ENCODE measurements around the gene METTL15. TPM values are rescaled to one million over a fixed set of nuclear protein-coding genes. Genes with fewer than 3 reads are reported as not detected.

The METTL15 gene
- total and polyA plus RNA-seq, 2 of the 8 experiments (the other 6 are each of a cell fraction or from before 2014, with no cell fraction given), result 5.4 to 10.5 TPM

DNA sequence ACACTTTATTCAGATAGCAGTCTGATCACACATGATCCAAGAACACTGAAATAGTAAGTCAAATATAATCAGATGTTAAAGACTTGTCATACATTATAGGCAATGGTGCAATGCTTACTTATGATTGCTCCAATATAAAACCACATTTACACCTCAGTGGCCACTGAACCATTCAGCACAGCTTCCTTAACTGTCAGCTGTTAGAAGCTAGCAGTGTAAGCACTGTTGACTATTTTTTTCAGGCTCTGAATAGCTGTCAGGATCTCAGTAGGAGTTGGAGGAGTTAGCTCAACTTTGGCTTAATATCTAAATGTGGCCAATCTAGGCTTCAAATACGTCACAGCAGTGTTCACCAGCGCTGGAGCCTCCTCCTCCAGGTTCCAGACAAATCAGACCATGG is 36.6 kb downstream of the METTL15 start:
- H3K23ac ChIP-seq (ENCODE audit: insufficient read length), result no peak overlapping the region
- peaks cover 17 to 19% of the 10 kb centered on the region in 2 experiments for H3K9me3 ChIP-seq (ENCODE audit: insufficient read depth in 2 of 2, low read depth in 1 of 2, low read length in 1 of 2)
- no peak overlapping the region for H4K5ac ChIP-seq (ENCODE audit: insufficient read length, low read depth, low read length)
- H2AFZ ChIP-seq (ENCODE audit: low read length), result no peak overlapping the region
- H2AK5ac ChIP-seq (ENCODE audit: low read depth, low read length), result no peak overlapping the region
- FAIRE-seq (no peak), DNase-seq (ENCODE audit: low read depth in 1 of 2, low spot score in 2 of 2) (no peak)
- H3K14ac ChIP-seq (ENCODE audit: insufficient read length), result no peak overlapping the region
- no peak overlapping the region for H4K8ac ChIP-seq (ENCODE audit: extremely low read depth, insufficient read depth, low read length)
- peaks cover 0 to 14% (median 2%) of the 10 kb centered on the region in 4 experiments; a peak in 3 of 8 replicates for H3K36me3 ChIP-seq (ENCODE audit: control insufficient read depth in 2 of 4, insufficient read depth in 4 of 4, low read length in 3 of 4)
- H3K4me1 ChIP-seq (replicated peaks in 1 of 4; ENCODE audit: control insufficient read depth in 3 of 4, insufficient read depth in 4 of 4, low read length in 3 of 4), result no peaks in the 10 kb centered on the region
- H3K79me2 ChIP-seq (ENCODE audit: control insufficient read depth in 1 of 2, insufficient read depth in 2 of 2, low read length in 2 of 2), result no peaks in the 10 kb centered on the region
- H3K9ac ChIP-seq (replicated peaks in 1 of 4; ENCODE audit: extremely low read depth in 1 of 4, low read depth in 3 of 4, low read length in 3 of 4), result peak overlapping the region in 1 of 4 experiments; percentile 18; a peak in 1 of 7 replicates
- H3K4ac ChIP-seq (replicated peaks; ENCODE audit: insufficient read length, low read depth, low read length), result no peak overlapping the region
- H2BK5ac ChIP-seq (ENCODE audit: low read depth, low read length), result no peak overlapping the region
- H2BK15ac ChIP-seq (ENCODE audit: low read length), result no peak overlapping the region
- no peak overlapping the region for H3K4me3 ChIP-seq (ENCODE audit: extremely low read depth in 1 of 4, insufficient read depth in 2 of 4, low read depth in 3 of 4, low read length in 4 of 4)
- H3K4me2 ChIP-seq (ENCODE audit: insufficient read depth in 1 of 2, low read depth in 2 of 2, low read length in 2 of 2), result no peak overlapping the region
- no peak overlapping the region for H3K18ac ChIP-seq (ENCODE audit: extremely low read depth, low read length)
- H2BK12ac ChIP-seq (ENCODE audit: low read depth, low read length), result no peak overlapping the region
- CTCF ChIA-PET (ENCODE audit: partially characterized antibody), result no interaction called here
- H2BK120ac ChIP-seq (replicated peaks; ENCODE audit: low read depth, low read length), result no peak overlapping the region
- H4K91ac ChIP-seq (replicated peaks; ENCODE audit: insufficient read length, low read length), result no peak overlapping the region
- WGBS, 2 experiments (ENCODE audit: extremely low coverage in 1 of 2, insufficient coverage in 1 of 2, insufficient read length in 1 of 2, insufficient replicate concordance in 2 of 2, low coverage in 1 of 2, low lambda C conversion rate in 2 of 2, missing lambda C conversion rate in 1 of 2), result 93% methylated on average over 2 of the region's 2 CpGs; no CpG with 5 or more reads in 1 of the 2 experiments
- no peak overlapping the region for H3K56ac ChIP-seq (replicated peaks; ENCODE audit: insufficient read length, low read depth, low read length)
- H3K27ac ChIP-seq (ENCODE audit: low read depth, low read length), result no peak overlapping the region
- no peaks in the 10 kb centered on the region; the same call in 1 of the 2 replicates for H3K23me2 ChIP-seq (ENCODE audit: low read depth, low read length)
- TF ChIP-seq EP300 (IDR thresholded peaks at IDR 0.05; ENCODE audit: borderline replicate concordance in 1 of 2, low read depth in 2 of 2, low read length in 2 of 2) (no peak), SRF (IDR thresholded peaks at IDR 0.05; ENCODE audit: low read depth, low read length) (no peak), YY1 (IDR thresholded peaks at IDR 0.05; ENCODE audit: low read depth, low read length) (no peak), MAFK (IDR thresholded peaks at IDR 0.05; ENCODE audit: low read depth, low read length) (no peak), RAD21 (IDR thresholded peaks at IDR 0.05 in 1 of 2, conservative IDR thresholded peaks at IDR 0.05 in 1 of 2; ENCODE audit: low read depth in 2 of 2, low read length in 2 of 2) (no peak)
- TF ChIP-seq, protein P1, sequence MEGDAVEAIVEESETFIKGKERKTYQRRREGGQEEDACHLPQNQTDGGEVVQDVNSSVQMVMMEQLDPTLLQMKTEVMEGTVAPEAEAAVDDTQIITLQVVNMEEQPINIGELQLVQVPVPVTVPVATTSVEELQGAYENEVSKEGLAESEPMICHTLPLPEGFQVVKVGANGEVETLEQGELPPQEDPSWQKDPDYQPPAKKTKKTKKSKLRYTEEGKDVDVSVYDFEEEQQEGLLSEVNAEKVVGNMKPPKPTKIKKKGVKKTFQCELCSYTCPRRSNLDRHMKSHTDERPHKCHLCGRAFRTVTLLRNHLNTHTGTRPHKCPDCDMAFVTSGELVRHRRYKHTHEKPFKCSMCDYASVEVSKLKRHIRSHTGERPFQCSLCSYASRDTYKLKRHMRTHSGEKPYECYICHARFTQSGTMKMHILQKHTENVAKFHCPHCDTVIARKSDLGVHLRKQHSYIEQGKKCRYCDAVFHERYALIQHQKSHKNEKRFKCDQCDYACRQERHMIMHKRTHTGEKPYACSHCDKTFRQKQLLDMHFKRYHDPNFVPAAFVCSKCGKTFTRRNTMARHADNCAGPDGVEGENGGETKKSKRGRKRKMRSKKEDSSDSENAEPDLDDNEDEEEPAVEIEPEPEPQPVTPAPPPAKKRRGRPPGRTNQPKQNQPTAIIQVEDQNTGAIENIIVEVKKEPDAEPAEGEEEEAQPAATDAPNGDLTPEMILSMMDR (IDR thresholded peaks at IDR 0.05; ENCODE audit: control extremely low read depth in 1 of 3, insufficient read depth in 1 of 3, low read depth in 1 of 3, low read length in 3 of 3), result no peak
- TF ChIP-seq, protein P2, sequence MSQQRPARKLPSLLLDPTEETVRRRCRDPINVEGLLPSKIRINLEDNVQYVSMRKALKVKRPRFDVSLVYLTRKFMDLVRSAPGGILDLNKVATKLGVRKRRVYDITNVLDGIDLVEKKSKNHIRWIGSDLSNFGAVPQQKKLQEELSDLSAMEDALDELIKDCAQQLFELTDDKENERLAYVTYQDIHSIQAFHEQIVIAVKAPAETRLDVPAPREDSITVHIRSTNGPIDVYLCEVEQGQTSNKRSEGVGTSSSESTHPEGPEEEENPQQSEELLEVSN (IDR thresholded peaks at IDR 0.05), result no peak
- H3K79me1 ChIP-seq (ENCODE audit: low read depth, low read length), result no peaks in the 10 kb centered on the region
- no peak overlapping the region for H2BK20ac ChIP-seq (ENCODE audit: low read length)
- no peaks in the 10 kb centered on the region for H3K27me3 ChIP-seq (replicated peaks in 1 of 4; ENCODE audit: control insufficient read depth in 3 of 4, extremely low read depth in 1 of 4, insufficient read depth in 3 of 4, low read length in 3 of 4)
- H4K20me1 ChIP-seq (replicated peaks in 1 of 2; ENCODE audit: control insufficient read depth in 1 of 2, insufficient read depth in 2 of 2, low read length in 2 of 2), result no peaks in the 10 kb centered on the region
- POLR2A ChIA-PET (ENCODE audit: partially characterized antibody), result no interaction called here
